SH-SY5Y (cell line): ENCODE results near the gene NLRC3.

Experiments used
- GATA2 ChIP-seq: IDR thresholded peaks from 2 replicates; pipeline ENCODE4 v1.6.1; 2011; ENCODE audit warnings: mild to moderate bottlenecking, low read depth, low read length
- GATA3 ChIP-seq: IDR thresholded peaks from 2 replicates; pipeline ENCODE4 v1.6.1; 2011; ENCODE audit warnings: low read depth, mild to moderate bottlenecking, low read length, moderate library complexity

DNA sequence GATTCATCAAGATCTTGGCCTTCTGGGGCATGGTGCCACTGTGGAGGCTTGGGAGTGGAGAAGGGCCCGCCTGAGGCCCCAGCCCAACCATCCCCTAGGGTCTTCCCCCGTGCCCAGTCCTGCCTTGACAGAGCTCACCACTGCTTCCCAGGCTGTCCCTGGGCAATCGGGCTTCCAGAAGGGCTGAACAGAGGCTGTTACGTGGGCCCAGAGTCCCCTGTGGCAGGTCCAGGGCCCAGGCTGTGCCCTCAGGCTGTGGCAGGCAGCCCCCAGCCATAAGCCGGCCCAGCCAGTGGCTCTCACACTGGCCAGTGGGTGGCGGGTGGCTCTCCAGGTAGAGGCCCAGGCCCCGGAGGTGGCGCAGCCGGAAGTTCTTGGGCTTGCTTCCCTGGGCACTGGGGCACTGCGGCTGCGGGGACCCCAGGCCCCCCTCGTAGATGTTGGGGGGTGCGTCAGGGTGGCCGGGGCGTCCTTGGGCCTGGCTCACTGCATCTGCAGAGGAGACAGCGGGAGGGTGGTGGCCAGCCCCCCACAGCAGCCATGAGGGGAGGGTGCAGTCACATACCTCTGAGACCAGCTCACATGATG, 82.7 kb downstream of the NLRC3 start:
- no peak for TF ChIP-seq GATA2
- TF ChIP-seq GATA3, result no peak
